ENCODE measurements around the gene POMGNT1. TPM values are rescaled to one million over a fixed set of nuclear protein-coding genes. Genes with fewer than 3 reads are reported as not detected.

The POMGNT1 gene
- total and polyA plus RNA-seq, 2 of the 8 experiments (the other 6 are each of a cell fraction or from before 2014, with no cell fraction given) = 28.0 to 40.3 TPM

GRCh38 chr1:46197964-46198811 is at the start of gene POMGNT1 (continued):
- TF ChIP-seq TBP (IDR thresholded peaks at IDR 0.05; ENCODE audit: low read depth, low read length) = peak; percentile 42
- TF ChIP-seq SAP30 (IDR thresholded peaks at IDR 0.05; ENCODE audit: insufficient read depth, insufficient replicate concordance, low read length) = no peak
- TF ChIP-seq FOSL1 (IDR thresholded peaks at IDR 0.05; ENCODE audit: insufficient read depth, low read depth, low read length) = no peak
- no peak for TF ChIP-seq ASH2L (IDR thresholded peaks at IDR 0.05; ENCODE audit: low read length)
- no peak for TF ChIP-seq SP4 (IDR thresholded peaks at IDR 0.05; ENCODE audit: low read length)
- TF ChIP-seq EGR1 (IDR thresholded peaks at IDR 0.05; ENCODE audit: borderline replicate concordance, low read depth, low read length) = no peak
- TF ChIP-seq RNF2 (IDR thresholded peaks at IDR 0.05; ENCODE audit: borderline replicate concordance, low read depth, low read length, missing control alignments, poor library complexity, severe bottlenecking) = no peak
- peak in 1 of 2 experiments; percentile 89; a peak in 1 of 4 replicates for TF ChIP-seq HDAC2 (IDR thresholded peaks at IDR 0.05; ENCODE audit: borderline replicate concordance in 1 of 2, low read depth in 2 of 2, low read length in 2 of 2)
- TF ChIP-seq BCL11A (IDR thresholded peaks at IDR 0.05; ENCODE audit: low read depth in 2 of 2, low read length in 2 of 2) = no peak
- TF ChIP-seq CTBP2 (IDR thresholded peaks at IDR 0.05; ENCODE audit: borderline replicate concordance, insufficient read depth, insufficient read length, low read length) = no peak
- TF ChIP-seq PHF8 (conservative IDR thresholded peaks at IDR 0.05; ENCODE audit: low read depth, low read length) = peak; percentile 95
- TF ChIP-seq KDM1A (IDR thresholded peaks at IDR 0.05; ENCODE audit: borderline replicate concordance, low read length) = peak; percentile 95
- TF ChIP-seq KDM4A (IDR thresholded peaks at IDR 0.05; ENCODE audit: low read depth, low read length, severe bottlenecking) = no peak
- TF ChIP-seq HDAC6 (IDR thresholded peaks at IDR 0.05; ENCODE audit: low read depth, low read length) = no peak
- no peak for TF ChIP-seq ATF2 (IDR thresholded peaks at IDR 0.05; ENCODE audit: low read length)
- no peak for TF ChIP-seq CBX5 (IDR thresholded peaks at IDR 0.05; ENCODE audit: low read depth, low read length)
- peak in 1 of 3 experiments; percentile 21; a peak in 2 of 4 replicates for TF ChIP-seq CTCF (IDR thresholded peaks at IDR 0.05; ENCODE audit: control extremely low read depth in 1 of 3, insufficient read depth in 1 of 3, low read depth in 1 of 3, low read length in 3 of 3)
- no peak for TF ChIP-seq SRF (IDR thresholded peaks at IDR 0.05; ENCODE audit: low read depth, low read length)
